Calu3 (cell line): ENCODE measurements around the gene AHI1. TPM values are rescaled to one million over a fixed set of nuclear protein-coding genes. Genes with fewer than 3 reads are reported as not detected.

Experiments
- BruUV-seq: library from RNA; stranded (reverse); fragments of 400-500 nt; replicated peaks from 2 replicates; lab custom pipeline; 2021; lab: Mats Ljungman, UMichigan
- CTCF ChIA-PET: fragments of 300-600 bp; sonication (Branson Sonifier 250); formaldehyde crosslinking; loops from one replicate; lab custom pipeline; 2022; ENCODE audit warnings: antibody characterized with exemption; lab: Charles Lee
- DNase-seq: peaks from one replicate; pipeline ENCODE4 v3.0.0; 2022
- H3K27ac Mint-ChIP-seq: one replicate; pipeline ENCODE4 v1.8.0; 2022; ENCODE audit warnings: mixed read lengths; ENCODE audit not compliant: unreplicated experiment
- H3K27me3 Mint-ChIP-seq: one replicate; pipeline ENCODE4 v1.8.0; 2022; ENCODE audit warnings: mixed read lengths; ENCODE audit not compliant: unreplicated experiment
- H3K36me3 Mint-ChIP-seq: one replicate; pipeline ENCODE4 v1.8.0; 2022; ENCODE audit warnings: mild to moderate bottlenecking, moderate library complexity, mixed read lengths; ENCODE audit not compliant: insufficient read depth, unreplicated experiment
- H3K4me1 Mint-ChIP-seq: one replicate; pipeline ENCODE4 v1.8.0; 2022; ENCODE audit warnings: mild to moderate bottlenecking, low read depth, mixed read lengths; ENCODE audit not compliant: unreplicated experiment
- H3K4me3 Mint-ChIP-seq: one replicate; pipeline ENCODE4 v1.8.0; 2022; ENCODE audit warnings: mild to moderate bottlenecking, low read depth, moderate library complexity, mixed read lengths; ENCODE audit not compliant: unreplicated experiment
- H3K9me3 Mint-ChIP-seq: one replicate; pipeline ENCODE4 v1.8.0; 2022; ENCODE audit warnings: low read depth, mixed read lengths; ENCODE audit not compliant: unreplicated experiment
- intact Hi-C: fragments of 100-400 bp; cut with micrococcal nuclease; formaldehyde crosslinking; loops from one replicate; pipeline ENCODE4 v1.10.0; 2022; ENCODE audit not compliant: unreplicated experiment
- total RNA-seq: library from RNA; stranded (reverse); gene quantifications from 2 replicates; pipeline ENCODE4 v1.2.3, GENCODE V29; 2022
- TF ChIP-seq, protein P1 (sequence below): fragments of 200-600 bp; IDR thresholded peaks from one replicate; pipeline ENCODE4 v1.8.0; 2022; ENCODE audit warnings: antibody characterized with exemption; ENCODE audit not compliant: unreplicated experiment

Gene AHI1
- total RNA-seq, 1 experiment from 2014 or later = 18.0 TPM

DNA sequence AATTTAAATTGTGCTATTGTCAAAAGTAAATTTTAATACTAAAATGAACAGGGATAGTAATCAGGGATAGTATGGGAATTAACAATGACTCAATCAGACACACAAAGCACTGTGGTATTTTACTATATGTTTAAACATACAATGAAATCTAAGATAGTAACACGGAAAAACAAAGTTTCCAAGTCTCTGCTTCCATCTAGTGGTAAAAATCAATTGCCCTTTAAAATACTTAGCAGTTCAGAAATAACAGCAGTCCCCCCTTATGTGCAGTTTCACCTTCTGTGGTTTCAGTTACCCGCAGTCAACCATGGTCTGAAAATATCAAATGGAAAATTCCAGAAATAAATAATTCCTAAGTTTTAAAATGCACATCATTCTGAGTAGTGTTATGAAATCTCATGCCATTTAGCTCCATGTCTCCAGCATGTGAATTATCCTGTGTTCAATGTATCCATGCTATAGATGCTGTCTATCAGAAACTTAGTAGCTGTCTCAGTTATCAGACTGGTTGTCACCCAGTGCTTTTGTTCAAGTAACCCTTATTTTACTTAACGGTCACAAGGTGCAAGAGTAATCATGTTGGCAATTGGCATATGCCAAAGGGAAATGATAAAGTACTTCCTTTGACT is 58.5 kb downstream of the AHI1 start:
- intact Hi-C loops = no loop called here

DNA sequence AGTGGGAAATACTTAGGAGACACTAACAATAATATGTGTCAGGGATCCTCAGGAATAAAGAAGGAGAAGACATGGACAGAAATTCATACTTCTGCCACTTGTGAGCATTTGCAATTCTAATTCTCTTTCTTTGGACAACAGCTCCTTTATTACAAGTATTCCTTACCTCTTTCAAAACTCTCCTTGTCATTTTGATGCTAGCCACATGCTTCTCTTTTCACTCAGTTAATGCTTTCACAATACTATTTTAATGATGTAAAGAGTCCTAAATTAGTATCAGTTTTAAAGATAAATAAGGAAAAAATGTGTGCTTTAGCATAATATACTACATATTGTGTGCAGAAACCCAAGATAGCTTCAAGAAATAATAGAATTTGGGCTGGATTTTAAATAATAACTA is 62.5 kb downstream of the AHI1 start:
- no peaks in the 10 kb centered on the region for H3K36me3 Mint-ChIP-seq
- H3K27me3 Mint-ChIP-seq = no peaks in the 10 kb centered on the region
- H3K9me3 Mint-ChIP-seq = no peaks in the 10 kb centered on the region
- no TSS peak for BruUV-seq
- H3K4me3 Mint-ChIP-seq = no peak overlapping the region
- intact Hi-C loops = no loop called here
- CTCF ChIA-PET = no interaction called here
- DNase-seq = no peak
- H3K27ac Mint-ChIP-seq = no peak overlapping the region
- TF ChIP-seq, protein P1, sequence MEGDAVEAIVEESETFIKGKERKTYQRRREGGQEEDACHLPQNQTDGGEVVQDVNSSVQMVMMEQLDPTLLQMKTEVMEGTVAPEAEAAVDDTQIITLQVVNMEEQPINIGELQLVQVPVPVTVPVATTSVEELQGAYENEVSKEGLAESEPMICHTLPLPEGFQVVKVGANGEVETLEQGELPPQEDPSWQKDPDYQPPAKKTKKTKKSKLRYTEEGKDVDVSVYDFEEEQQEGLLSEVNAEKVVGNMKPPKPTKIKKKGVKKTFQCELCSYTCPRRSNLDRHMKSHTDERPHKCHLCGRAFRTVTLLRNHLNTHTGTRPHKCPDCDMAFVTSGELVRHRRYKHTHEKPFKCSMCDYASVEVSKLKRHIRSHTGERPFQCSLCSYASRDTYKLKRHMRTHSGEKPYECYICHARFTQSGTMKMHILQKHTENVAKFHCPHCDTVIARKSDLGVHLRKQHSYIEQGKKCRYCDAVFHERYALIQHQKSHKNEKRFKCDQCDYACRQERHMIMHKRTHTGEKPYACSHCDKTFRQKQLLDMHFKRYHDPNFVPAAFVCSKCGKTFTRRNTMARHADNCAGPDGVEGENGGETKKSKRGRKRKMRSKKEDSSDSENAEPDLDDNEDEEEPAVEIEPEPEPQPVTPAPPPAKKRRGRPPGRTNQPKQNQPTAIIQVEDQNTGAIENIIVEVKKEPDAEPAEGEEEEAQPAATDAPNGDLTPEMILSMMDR = no peak
- no peaks in the 10 kb centered on the region for H3K4me1 Mint-ChIP-seq

More for the DNA sequence above, 58.5 kb downstream of the AHI1 start:
- H3K27ac Mint-ChIP-seq = no peak overlapping the region
- no peaks in the 10 kb centered on the region for H3K4me1 Mint-ChIP-seq
- H3K9me3 Mint-ChIP-seq = no peaks in the 10 kb centered on the region
- TF ChIP-seq, protein P1 = peak; percentile 12
- CTCF ChIA-PET = no interaction called here
- no peak for DNase-seq
- no peaks in the 10 kb centered on the region for H3K36me3 Mint-ChIP-seq
- H3K4me3 Mint-ChIP-seq = no peak overlapping the region
- BruUV-seq = no TSS peak
- no peaks in the 10 kb centered on the region for H3K27me3 Mint-ChIP-seq

DNA sequence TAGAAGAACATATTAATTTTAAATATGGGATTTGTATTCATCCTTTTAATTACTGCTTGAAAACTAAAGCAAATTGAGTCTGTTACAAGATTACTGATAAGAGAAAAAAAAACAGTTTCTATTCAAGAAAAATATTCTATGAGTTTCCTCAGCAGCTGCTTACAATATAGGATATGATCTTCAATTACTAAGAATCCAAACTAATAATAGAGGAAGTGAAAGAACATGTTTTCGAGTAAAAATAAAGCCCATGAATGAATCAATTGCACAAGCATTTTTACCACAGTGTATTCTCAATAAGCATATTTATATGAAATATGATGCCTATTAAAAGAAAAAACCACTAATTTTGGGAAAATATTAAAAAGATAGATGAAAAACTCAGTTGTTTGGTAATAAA is 63.4 kb downstream of the AHI1 start:
- Mint-ChIP-seq H3K27me3 (no peaks in the 10 kb centered on the region), H3K4me1 (no peaks in the 10 kb centered on the region), H3K36me3 (no peaks in the 10 kb centered on the region), H3K4me3 (no peak overlapping the region), H3K9me3 (no peaks in the 10 kb centered on the region), H3K27ac (no peak overlapping the region)
- intact Hi-C loops = no loop called here
- CTCF ChIA-PET = no interaction called here
- DNase-seq = no peak
- TF ChIP-seq, protein P1 = no peak
- no TSS peak for BruUV-seq

DNA sequence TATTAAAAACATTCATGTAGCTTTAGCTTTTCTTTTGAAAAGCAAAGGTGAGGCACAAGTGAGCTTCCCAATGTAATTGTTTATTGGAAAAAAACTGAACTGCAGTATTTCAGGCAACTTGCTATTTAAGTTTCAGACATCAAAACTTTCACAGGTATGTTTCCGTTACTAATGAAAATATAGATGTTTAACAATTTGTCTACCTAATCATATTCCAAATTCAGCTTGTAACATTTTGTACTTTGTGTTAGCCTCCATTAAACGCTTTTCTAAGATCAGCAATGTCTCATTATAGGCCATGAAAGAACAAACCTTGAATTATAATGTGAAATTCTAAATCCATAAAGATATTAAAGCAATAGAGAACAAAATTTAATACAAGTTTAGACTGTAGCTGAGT is 69.5 kb downstream of the AHI1 start:
- Mint-ChIP-seq H3K4me3 (no peak overlapping the region), H3K4me1 (no peaks in the 10 kb centered on the region), H3K9me3 (no peaks in the 10 kb centered on the region), H3K27me3 (no peaks in the 10 kb centered on the region), H3K27ac (no peak overlapping the region), H3K36me3 (no peaks in the 10 kb centered on the region)
- CTCF ChIA-PET = no interaction called here
- no TSS peak for BruUV-seq
- DNase-seq = no peak
- intact Hi-C loops = no loop called here
- TF ChIP-seq, protein P1 = no peak
